ENCODE data around the gene CSAD.
A peak's percentile ranks its signal among the peaks of the same experiment; 100 is the strongest.
"Not testable (repeated sequence)": the region's sequence is repeated elsewhere in the genome, so short reads cannot be mapped to it uniquely, and the experiment has no call there.

The CSAD gene

DNA sequence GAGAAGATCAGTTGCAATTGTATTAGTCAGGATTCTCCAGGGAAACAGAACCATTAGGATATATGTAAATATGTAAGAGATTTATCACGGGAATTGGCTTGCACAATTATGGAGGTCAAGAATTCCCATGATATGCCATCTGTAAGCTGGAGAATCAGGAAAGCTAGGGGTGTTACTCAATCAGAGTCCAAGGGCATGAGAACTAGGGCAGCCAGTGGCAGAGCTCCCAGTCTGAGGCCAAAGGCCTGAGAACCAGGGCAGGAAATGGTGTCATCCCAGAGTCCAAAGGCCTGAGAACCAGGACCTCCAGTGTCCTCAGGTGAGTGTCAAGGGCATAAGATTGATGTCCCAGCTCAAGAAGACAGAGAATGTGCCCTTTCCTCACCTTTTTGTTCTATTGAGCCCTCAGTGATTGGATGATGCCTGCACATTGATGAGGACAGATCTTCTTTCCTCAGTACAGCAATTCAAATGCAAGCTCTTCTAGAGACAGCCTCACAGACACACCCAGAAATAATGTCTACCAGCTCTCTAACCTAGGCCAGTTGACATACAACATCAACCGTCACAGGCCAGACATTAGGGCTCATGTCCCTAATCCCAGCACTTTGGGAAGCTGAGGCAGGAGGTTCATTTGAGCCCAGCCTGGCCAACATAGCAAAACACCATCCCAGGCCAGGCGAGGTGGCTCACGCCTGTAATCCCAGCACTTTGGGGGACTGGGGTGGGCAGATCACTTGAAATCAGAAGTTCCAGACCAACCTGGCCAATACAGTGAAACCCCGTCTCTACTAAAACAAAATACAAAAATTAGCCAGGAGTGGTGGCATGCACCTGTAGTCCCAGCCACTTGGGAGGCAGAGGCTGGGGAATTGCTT is 35.1 kb downstream of the CSAD start:
- peak in 1 of 2 experiments; percentile 9 for DNase-seq (ENCODE audit: low read depth in 2 of 2)

- no peak for DNase-seq (ENCODE audit: low read depth in 2 of 2)
These were observed 37.4 kb downstream of the CSAD start for GRCh38 chr12:53143355-53143754.

DNA sequence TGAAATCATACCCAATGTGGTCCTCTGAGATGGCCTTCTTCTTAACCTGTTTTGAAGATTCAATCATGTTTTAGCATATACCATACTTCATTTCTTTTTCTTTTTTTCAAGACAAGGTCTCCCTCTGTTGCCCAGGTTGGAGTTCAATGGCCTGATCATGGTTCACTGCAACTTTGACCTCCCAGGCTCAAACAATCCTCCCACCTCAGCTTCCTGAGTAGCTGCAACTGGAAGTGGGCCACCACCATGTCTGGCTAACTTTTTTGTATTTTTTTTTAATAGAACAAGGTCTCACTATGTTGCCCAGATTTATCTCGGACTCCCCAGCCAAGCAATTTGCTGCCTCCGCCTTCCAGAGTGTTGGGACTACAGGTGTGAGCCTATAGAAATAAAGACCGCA is 47.0 kb downstream of the CSAD start:
- DNase-seq (ENCODE audit: low read depth in 2 of 2), result no peak

GRCh38 chr12:53131844-53132243 is 48.9 kb downstream of the CSAD start:
- no peak for DNase-seq (ENCODE audit: low read depth in 2 of 2)

DNA sequence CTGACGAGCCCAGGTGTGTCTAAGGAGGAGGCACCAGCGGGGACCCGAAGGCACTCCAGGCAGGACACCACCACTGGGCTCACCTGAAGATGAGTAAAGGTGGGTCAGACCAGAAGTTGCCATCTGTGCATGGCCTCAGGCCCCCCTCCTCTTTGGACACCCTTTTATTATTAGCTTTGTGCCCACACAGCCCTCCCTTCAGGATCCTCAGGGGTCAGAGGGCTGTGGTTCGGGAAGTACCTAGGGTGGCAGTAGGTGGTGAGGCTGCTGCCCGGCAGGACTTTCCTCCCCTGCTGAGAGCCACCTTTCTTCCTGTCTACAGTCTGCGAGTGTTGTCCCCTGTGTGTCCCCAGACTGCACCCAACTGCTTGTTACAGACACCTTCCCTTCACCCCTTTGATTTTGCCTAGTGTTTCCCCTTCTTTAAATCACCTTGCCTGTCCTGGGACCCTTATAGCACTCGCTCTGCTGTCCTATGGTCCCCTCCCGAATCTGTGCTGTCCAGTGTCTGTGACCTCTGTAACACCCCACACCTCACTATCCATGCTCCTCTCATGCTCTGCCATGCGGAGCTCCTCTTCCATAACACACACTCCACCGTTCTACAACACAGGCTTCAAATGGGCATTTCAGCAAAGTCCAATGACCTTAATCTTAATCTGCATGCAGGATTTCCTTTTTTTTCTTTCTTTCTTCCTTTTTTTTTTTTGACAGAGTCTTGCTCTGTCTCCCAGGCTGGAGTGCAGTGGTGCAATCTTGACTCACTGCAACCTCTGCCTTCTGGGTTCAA is 51.8 kb downstream of the CSAD start:
- no peak for DNase-seq (ENCODE audit: low read depth in 2 of 2)

DNA sequence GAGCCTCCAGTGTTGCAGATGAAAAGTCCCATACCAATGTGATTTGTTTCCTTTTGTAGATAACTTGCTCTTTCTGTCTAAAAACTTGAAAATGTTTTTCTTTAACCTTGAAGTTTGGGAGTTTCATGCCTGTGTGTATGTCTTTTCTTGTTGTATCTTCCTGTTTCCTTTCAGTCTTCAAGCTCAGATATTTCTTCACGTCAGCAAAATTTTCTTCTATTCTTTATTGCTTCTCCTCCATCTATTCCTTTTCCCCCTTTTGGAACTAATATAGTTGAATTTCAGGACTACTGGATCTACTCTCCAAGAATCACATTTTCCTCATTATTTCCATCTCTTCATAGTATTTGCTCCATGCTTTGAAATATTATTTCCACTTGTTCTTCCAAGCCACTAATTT is 53.6 kb downstream of the CSAD start:
- no peak for DNase-seq (ENCODE audit: low read depth in 2 of 2)

DNA sequence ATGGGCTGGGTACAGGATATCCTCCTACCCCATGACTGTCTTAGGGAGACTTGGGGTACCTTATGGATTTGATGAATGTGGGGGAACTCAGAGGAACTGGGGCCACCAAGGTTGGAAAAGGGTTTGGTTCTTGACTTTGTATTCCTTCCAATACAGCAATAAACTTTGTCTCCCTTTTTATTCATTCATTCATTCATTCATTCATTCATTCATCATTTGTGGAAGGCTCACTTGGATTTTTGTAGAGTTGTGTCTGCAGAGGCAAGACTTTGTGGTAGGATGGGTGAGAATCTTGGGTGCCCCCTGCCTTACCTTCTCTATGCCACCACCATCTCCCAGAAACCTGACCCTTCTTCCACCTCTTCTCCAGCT is 56.4 kb downstream of the CSAD start:
- DNase-seq (ENCODE audit: low read depth in 2 of 2), result no peak

DNA sequence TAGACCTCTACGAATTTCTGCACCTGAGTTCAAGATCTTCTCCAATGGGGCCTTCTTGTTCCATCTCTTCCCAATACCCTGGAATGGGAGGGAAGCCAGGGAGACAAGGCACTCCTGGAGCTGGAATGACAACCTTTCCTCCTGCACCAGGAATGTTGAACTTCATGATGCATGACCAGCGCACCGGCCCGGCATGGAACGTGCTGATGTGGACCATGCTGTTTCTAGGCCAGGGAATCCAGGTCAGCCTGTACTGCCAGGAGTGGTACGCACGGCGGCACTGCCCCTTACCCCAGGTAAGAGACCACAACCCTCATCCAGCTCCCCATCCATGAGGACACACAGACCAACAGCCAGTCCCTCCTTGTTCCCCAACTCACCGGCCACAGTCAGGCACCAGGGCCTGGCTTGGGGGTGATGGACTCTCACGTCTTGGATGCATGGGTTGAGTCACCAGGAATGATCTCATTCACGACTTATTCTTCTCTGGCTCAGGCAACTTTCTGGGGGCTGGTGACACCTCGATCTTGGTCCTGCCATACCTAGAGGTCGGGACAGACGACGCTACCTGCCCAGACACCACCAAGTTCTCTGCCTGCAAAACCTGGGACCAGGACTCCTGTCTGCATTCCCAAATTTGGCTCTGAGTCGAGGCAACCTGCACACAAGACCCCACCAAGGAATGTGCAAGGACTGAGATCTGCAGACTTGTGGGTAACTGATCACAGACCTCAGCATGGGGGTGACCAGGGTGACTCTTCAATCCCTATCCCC is 57.0 kb downstream of the CSAD start:
- peak in 1 of 2 experiments; percentile 1 for DNase-seq (ENCODE audit: low read depth in 2 of 2)

DNA sequence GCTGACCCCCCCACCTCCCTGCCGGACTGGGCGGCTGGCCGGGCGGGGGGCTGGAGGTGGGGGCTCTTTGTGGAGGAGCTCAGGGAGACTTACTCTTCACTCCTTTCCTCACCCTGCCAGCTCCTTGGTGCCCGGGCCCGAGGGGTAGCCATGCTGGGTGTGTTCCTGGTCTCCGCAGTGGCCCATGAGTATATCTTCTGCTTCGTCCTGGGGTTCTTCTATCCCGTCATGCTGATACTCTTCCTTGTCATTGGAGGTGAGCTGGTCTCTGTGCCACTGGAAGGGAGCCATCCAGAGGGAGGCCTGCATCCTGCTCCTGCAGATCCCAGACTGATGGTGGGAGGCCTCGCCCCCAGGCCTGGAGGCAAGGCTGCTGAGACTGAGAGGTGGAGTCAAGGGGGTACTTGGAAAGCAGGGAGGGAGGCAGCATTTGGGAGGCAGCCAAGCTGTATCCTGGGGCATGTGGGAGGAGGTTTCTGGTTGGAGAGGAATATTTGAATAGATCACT is 57.7 kb downstream of the CSAD start:
- DNase-seq (ENCODE audit: low read depth in 2 of 2), result peak in 1 of 2 experiments; percentile 4

GRCh38 chr12:53120685-53121525 is 59.8 kb downstream of the CSAD start:
- no peak for DNase-seq (ENCODE audit: low read depth in 2 of 2)

DNA sequence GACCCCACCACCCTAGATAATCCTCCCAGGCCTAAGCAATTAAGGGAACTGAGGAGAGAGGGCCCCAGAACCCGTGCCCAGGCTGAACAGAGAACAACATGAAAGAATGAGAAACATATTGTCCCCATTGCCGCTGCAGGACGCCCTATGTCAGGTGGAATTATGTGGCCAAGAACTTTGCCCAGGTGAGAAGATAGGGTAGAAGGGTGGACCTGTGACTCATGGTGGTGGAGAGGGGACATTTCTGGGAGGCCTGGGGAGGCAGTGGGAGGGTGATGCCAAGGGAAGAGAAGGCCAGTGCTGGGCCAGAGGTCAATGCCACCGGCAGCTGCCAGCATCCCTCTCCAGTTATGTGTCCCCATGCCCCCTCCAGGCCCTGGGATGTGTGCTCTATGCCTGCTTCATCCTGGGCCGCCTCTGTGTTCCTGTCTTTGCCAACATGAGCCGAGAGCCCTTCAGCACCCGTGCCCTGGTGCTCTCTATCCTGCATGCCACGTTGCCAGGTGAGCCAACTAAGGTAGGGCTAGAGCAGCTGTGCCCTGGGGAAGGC is 61.9 kb downstream of the CSAD start:
- DNase-seq (ENCODE audit: low read depth in 2 of 2), result no peak

DNA sequence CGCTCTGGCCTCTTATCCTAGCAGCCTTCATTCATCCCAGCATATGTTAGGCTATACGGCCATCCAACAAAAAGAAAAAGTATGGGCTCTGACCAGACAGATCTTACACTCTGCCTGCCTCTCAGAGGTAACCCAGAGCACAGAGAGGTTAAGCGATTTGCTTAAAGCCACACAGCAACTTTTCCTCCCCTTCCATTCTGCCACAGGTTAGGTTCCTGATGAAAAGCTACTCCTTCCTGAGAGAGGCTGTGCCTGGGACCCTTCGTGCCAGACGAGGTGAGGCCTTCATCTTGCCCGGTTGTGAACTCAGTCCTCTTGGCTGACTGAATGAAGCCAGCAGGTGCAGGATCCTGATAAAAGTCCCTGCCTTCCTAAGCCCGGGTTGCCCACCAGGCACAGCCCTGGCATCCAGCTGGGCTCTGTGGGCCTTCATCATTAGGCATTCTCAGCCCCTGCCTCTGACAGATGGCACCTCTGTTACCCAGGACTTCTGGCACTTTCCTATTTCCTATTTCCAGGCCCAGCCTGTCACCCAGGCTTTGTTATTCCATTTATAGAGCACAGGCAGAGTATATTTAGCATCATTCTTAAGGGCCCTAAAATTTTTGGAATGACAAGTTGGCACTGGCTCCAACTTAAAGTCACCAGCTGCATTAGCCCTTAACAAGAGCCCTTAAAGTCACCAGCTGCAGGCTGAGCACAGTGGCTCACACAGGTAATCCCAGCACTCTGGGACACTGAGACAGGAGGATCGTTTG is 64.7 kb downstream of the CSAD start:
- no peak for DNase-seq (ENCODE audit: low read depth in 2 of 2)

DNA sequence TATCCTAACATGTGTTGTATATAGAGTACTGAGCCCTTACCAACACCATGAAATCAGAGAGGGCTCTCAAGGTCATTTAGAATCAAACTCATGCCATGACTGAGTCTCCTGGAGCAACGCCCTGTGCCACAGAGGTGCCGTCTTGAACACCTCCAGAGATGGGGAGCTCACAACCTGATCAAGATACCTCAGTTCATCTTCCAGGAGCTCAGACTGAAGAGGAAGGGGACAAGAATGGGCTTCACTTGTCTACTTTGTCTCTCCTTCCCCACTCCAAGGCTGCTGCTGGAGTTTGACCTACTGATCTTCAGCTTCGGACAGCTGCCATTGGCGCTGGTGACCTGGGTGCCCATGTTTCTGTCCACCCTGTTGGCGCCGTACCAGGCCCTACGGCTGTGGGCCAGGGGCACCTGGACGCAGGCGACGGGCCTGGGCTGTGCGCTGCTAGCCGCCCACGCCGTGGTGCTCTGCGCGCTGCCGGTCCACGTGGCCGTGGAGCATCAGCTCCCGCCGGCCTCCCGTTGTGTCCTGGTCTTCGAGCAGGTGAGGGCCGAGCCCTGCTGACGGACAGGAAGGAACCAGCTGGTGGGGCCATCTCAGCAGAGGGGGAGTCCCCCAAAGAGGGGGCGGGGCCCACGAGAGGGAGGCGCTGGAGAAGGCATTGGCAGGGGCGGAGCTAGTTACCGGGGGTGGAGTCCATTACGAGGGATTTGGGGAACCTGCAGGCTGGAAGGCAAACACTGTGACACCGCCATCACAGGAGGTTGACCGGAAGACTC is 65.4 kb downstream of the CSAD start:
- DNase-seq (ENCODE audit: low read depth in 2 of 2), result no peak

DNA sequence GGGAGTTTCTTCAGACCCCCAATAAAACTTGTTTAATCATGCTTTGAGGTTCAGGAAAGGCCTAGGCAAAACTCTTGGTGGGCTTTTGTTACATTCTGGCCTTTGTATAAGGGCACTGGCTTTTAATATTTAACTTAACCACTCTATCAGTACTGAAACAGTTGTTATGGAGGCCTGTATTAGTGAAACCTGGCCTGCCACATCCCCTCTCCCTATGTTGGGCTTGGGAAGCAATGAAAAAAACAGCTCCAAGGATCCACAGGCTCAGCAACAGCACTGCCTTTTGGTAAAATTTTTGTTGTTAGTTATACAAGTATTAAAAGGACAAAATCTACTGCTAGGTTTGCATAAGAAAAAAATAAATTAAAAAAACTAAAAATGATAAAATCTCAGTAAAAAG is 66.8 kb downstream of the CSAD start:
- DNase-seq (ENCODE audit: low read depth in 2 of 2), result no peak

DNA sequence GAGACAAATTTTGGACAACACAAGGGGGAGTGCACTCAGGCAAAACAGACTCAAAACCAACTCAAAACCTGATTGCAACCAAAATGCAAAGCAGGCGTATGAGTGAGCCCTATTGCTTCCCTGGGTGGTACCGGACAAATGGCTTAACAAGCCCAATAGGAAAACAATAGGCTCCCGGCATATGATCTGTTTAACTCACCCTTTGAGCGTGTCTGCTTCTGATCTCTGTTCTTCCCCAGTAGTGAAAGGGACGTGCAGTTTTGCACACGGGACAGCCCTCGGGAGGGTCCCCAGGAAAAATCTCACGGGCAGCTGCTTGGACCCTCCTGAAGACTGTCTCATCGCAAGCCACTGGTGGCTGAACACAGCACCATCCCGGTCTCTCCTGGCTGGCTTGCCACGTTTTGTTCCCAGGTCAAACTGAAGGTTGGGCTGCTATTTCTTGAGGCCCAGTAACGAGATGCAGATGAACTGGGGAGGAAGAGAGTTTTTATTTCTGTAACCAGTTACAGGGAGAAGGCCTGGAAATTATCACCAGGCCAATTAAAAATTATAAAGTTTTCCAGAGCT is 67.5 kb downstream of the CSAD start:
- DNase-seq (ENCODE audit: low read depth in 2 of 2), result no peak

DNA sequence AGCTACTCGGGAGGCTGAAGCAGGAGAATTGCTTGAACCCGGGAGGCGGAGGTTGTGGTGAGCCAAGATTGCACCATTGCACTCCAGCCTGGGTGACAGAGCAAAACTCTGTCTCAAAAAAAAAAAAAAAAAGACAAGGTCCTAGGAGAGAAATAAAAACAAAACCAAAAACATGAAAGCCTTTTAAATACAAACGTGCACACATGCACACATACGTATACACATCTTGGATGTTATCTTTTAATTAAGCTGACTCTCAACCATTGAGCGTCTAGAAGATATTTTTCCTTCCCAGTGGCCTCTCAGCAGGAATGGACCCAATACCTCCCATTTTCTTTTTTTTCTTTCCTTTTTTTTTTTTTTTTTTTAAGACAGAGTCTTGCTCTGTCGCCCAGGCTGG is 68.3 kb downstream of the CSAD start:
- DNase-seq (ENCODE audit: low read depth in 2 of 2), result not testable (repeated sequence)
